22Rv1 (cell line): Measurements from ENCODE around the gene POU5F1.

ENCODE experiments used
- CTCF ChIP-seq: fragments of 450-650 bp; IDR thresholded peaks from 2 replicates; pipeline ENCODE4 v1.5.1; 2017; ENCODE audit warnings: mild to moderate bottlenecking
- ZFX ChIP-seq: fragments of 450-650 bp; IDR thresholded peaks from 2 replicates; pipeline ENCODE4 v1.6.1; 2017; ENCODE audit warnings: antibody characterized with exemption, borderline replicate concordance

- TF ChIP-seq CTCF, result no peak
- no peak for TF ChIP-seq ZFX
These were observed 56.0 kb downstream of the POU5F1 start, which contains the start of gene PSORS1C1 for GRCh38 chr6:31114541-31114878.
